ENCODE measurements around the gene MGAT4A.

MGAT4A gene

DNA sequence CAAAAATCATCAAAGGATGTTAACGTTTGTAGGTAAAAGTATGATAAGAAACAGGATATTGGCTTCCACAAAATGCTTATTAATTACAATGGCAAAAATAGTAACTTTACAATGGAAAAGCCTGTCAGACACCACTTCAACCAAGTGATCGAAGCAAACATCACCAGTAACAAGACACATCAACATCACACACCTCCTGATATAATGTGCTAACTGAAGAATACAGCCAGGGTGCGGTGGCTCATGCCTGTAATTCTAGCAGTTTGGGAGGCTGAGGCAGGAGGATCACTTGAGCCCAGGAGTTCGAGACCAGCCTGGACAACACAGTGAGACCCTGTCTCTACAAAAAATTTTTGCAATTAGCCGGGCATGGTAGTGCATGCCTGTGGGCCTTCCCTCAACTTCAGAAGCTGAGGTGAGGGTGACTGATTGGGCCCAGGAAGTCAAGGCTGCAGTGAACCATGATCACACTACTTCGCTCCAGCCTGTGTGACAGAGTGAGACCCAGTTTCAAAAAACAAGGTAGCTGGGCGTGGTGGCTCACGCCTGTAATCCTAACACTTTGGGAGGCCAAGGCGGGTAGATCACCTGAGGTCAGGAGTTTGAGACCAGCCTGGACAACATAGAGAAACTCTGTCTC, 15.0 kb downstream of the MGAT4A start (continued):
- TF ChIP-seq TOX (CRISPR knock-in tag; IDR thresholded peaks at IDR 0.05; ENCODE audit: borderline replicate concordance) = no peak
- TF ChIP-seq ZNF565 (CRISPR knock-in tag; conservative IDR thresholded peaks at IDR 0.05; ENCODE audit: low read depth) = no peak
- TF ChIP-seq OSR1 (CRISPR knock-in tag; IDR thresholded peaks at IDR 0.05) = no peak

DNA sequence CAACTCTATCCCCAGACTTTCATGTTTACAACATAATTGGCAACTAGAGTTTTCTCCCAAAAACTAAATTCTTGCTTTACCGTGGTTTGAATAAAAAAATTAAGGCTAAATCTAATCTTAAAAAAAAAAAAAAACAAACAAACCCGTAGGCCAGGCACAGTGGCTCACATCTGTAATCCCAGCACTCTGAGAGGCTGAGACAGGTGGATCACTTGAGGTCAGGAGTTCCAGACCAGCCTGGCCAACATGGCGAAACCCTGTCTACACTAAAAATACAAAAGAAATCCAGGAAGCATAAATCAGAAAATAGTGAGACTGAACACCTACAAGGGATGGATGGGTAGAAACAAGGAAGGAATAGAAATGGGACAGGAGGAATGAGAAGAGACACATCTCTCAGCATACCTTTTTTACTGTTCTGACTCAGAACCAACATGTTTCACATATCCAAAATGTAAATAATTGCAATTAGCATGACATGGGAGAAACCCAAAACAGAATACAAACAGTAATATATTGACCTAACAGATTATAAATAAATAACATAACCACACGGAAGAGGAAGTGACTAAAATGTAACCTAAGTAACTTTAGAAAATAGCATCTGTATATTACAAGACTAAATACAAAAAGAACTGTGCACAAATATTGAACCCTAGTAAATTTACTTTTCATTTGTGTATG, 17.5 kb downstream of the MGAT4A start:
- no peak for ATAC-seq
- TF ChIP-seq PATZ1 (CRISPR knock-in tag; IDR thresholded peaks at IDR 0.05; ENCODE audit: borderline replicate concordance) (no peak), ZFP3 (CRISPR knock-in tag; IDR thresholded peaks at IDR 0.05) (no peak), SNAI2 (CRISPR knock-in tag; IDR thresholded peaks at IDR 0.05) (no peak), CREB5 (CRISPR knock-in tag; IDR thresholded peaks at IDR 0.05; ENCODE audit: low read depth) (no peak), ZNF70 (CRISPR knock-in tag; IDR thresholded peaks at IDR 0.05) (no peak), OSR1 (CRISPR knock-in tag; IDR thresholded peaks at IDR 0.05) (no peak), POU6F1 (CRISPR knock-in tag; IDR thresholded peaks at IDR 0.05; ENCODE audit: borderline replicate concordance, low read depth) (no peak), ESRRG (CRISPR knock-in tag; IDR thresholded peaks at IDR 0.05) (no peak), RARB (CRISPR knock-in tag; IDR thresholded peaks at IDR 0.05) (no peak), ARNTL (CRISPR knock-in tag; IDR thresholded peaks at IDR 0.05; ENCODE audit: borderline replicate concordance, low read depth) (no peak), TCF4 (CRISPR knock-in tag; IDR thresholded peaks at IDR 0.05; ENCODE audit: borderline replicate concordance) (no peak)
- TF ChIP-seq, protein P1, sequence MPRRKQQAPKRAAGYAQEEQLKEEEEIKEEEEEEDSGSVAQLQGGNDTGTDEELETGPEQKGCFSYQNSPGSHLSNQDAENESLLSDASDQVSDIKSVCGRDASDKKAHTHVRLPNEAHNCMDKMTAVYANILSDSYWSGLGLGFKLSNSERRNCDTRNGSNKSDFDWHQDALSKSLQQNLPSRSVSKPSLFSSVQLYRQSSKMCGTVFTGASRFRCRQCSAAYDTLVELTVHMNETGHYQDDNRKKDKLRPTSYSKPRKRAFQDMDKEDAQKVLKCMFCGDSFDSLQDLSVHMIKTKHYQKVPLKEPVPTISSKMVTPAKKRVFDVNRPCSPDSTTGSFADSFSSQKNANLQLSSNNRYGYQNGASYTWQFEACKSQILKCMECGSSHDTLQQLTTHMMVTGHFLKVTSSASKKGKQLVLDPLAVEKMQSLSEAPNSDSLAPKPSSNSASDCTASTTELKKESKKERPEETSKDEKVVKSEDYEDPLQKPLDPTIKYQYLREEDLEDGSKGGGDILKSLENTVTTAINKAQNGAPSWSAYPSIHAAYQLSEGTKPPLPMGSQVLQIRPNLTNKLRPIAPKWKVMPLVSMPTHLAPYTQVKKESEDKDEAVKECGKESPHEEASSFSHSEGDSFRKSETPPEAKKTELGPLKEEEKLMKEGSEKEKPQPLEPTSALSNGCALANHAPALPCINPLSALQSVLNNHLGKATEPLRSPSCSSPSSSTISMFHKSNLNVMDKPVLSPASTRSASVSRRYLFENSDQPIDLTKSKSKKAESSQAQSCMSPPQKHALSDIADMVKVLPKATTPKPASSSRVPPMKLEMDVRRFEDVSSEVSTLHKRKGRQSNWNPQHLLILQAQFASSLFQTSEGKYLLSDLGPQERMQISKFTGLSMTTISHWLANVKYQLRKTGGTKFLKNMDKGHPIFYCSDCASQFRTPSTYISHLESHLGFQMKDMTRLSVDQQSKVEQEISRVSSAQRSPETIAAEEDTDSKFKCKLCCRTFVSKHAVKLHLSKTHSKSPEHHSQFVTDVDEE (CRISPR knock-in tag; IDR thresholded peaks at IDR 0.05) = no peak

DNA sequence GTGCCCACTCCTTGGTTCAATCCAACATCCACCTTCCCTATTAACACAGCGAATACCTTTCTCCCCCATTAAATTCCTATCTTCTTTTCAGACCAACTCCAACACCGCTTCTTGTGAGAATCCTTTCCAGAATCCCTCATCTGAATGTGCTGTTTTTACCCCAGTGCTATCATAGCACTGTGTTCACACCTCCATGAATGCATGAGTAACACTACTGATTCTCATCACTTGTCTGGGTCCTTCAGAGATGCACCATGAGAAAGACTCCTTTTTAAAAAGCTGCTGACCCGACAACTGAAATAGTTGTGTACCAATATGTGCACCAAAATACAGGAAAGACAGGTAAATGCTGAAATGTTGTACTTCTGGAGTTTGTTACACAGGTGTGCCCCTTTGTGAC, 18.8 kb downstream of the MGAT4A start:
- ATAC-seq = no peak
- no peak for TF ChIP-seq GLIS3 (CRISPR knock-in tag; IDR thresholded peaks at IDR 0.05)
- no peak for TF ChIP-seq CREB5 (CRISPR knock-in tag; IDR thresholded peaks at IDR 0.05; ENCODE audit: low read depth)
- TF ChIP-seq OSR1 (CRISPR knock-in tag; IDR thresholded peaks at IDR 0.05) = no peak
- TF ChIP-seq RARB (CRISPR knock-in tag; IDR thresholded peaks at IDR 0.05) = no peak

- no peak for ATAC-seq
- TF ChIP-seq CSRNP3 (CRISPR knock-in tag; IDR thresholded peaks at IDR 0.05) (no peak), BACH2 (CRISPR knock-in tag; IDR thresholded peaks at IDR 0.05; ENCODE audit: borderline replicate concordance) (no peak), CREB5 (CRISPR knock-in tag; IDR thresholded peaks at IDR 0.05; ENCODE audit: low read depth) (no peak)
Measured at GRCh38 chr2:98711506-98711905, 19.4 kb downstream of the MGAT4A start.
